SIG-M5 treated with dmso at 0.1 percent for 504 hours (cell line): ENCODE measurements around the gene NRXN2.

Experiments used
- DNase-seq: peaks from one replicate; lab custom pipeline; 2025; ENCODE audit not compliant: unreplicated experiment; lab: John Stamatoyannopoulos, UW

NRXN2 gene

GRCh38 chr11:64722141-64723065 lies 594 bp downstream of the NRXN2 start:
- DNase-seq = no peak

- no peak for DNase-seq
Observed at GRCh38 chr11:64721359-64721699, 1.7 kb downstream of the NRXN2 start.

- no peak for DNase-seq
Observed at GRCh38 chr11:64720640-64721358, 2.2 kb downstream of the NRXN2 start.

- DNase-seq = no peak
Observed at GRCh38 chr11:64720167-64720566, 2.8 kb downstream of the NRXN2 start.

GRCh38 chr11:64719406-64719805 lies 3.6 kb downstream of the NRXN2 start:
- DNase-seq = no peak

- DNase-seq = no peak
Observed at GRCh38 chr11:64718780-64719124, 4.2 kb downstream of the NRXN2 start.

GRCh38 chr11:64718084-64718779 lies 4.8 kb downstream of the NRXN2 start:
- no peak for DNase-seq

- no peak for DNase-seq
Observed at GRCh38 chr11:64717268-64717578, 5.8 kb downstream of the NRXN2 start.

GRCh38 chr11:64716473-64717267 lies 6.3 kb downstream of the NRXN2 start:
- no peak for DNase-seq

GRCh38 chr11:64715756-64716472 lies 7.1 kb downstream of the NRXN2 start:
- DNase-seq = no peak

GRCh38 chr11:64715110-64715509 lies 7.9 kb downstream of the NRXN2 start:
- DNase-seq = no peak

- DNase-seq = no peak
Observed at GRCh38 chr11:64714666-64715065, 8.3 kb downstream of the NRXN2 start.

- no peak for DNase-seq
Observed at GRCh38 chr11:64713781-64714363, 9.1 kb downstream of the NRXN2 start.

- DNase-seq = no peak
Observed at GRCh38 chr11:64713016-64713707, 9.8 kb downstream of the NRXN2 start.

GRCh38 chr11:64712430-64713015 lies 10.5 kb downstream of the NRXN2 start:
- DNase-seq = no peak

GRCh38 chr11:64711956-64712362 lies 11.0 kb downstream of the NRXN2 start:
- no peak for DNase-seq

GRCh38 chr11:64711138-64711955 lies 11.7 kb downstream of the NRXN2 start:
- no peak for DNase-seq

- no peak for DNase-seq
Observed at GRCh38 chr11:64710418-64711137, 12.4 kb downstream of the NRXN2 start.
